Stimulated activated naive CD4-positive, alpha-beta T cell treated with Interleukin-2 at 50 U/mL for 16 hours (primary cell): ENCODE measurements around the gene RHBDF2.

Experiments used
- DNase-seq: peaks from one replicate; lab custom pipeline; 2025; lab: John Stamatoyannopoulos, UW

Gene RHBDF2

GRCh38 chr17:76459674-76460073 lies 41.5 kb downstream of the RHBDF2 start:
- DNase-seq: no peak

DNA sequence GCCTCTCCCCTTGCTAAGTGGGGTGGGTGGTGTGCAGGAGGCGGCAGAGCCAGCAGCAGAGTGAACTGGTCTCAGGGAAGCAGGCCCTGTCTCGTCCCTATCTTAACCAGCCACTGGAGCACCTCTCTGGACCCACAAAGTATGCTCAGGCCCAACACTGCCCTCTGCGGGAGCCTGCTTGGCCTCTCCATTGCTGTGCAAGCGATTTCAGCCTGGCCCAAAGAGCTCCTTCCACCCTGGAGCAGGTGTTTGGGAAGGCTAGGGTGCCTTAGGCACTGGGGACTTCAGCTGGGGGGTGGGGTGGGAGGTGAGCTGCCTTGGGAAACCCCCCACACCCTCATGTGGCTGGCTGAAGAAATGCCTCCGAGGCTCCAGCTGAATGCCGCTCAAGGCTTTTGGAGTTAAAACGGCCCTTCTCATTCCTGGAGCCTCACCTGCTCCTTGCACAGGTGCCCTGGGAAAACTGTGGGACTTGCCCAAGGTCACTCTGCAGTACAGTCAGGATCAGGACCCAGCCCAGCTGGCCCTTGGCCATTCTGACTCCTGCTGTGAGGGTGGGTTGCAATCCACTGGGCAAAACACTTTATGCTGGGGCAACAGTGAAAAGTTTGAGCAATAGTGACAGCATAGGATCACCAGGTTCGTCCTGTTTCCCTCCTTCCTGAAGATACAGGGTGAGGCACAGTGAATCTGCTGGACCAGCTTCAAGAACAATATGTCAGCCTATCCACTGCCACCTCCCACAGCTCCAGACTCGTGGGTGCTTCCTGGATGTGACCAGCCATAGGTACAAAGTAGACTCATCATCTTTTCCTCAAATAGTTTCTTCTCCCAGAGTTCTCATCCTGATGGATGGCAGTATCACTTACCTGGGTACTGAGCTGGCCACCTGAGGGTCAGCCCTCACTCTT lies 42.4 kb downstream of the RHBDF2 start:
- no peak for DNase-seq

DNA sequence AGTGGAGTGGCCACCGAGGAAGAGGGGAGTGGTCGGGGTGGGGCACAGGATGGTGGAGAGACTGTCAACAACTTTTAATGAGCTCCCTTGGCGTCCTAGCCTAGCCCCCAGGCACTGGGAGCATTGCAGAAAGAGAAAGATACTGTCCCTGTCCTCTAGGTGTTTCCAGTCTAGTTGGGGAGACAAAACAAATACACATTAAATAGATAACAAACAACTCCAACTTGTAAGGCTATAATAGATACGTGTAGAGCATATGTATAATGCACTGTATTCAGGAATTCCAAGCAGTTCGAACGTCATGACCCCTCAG lies 47.8 kb downstream of the RHBDF2 start:
- DNase-seq: no peak

- peak; percentile 88 for DNase-seq
Measured at GRCh38 chr17:76452660-76453430, 48.4 kb downstream of the RHBDF2 start, which contains the start of gene UBE2O. Gene UBE2O (minus strand): TSS chr17:76453152. CDS start chr17:76453141, 11 bp downstream.

DNA sequence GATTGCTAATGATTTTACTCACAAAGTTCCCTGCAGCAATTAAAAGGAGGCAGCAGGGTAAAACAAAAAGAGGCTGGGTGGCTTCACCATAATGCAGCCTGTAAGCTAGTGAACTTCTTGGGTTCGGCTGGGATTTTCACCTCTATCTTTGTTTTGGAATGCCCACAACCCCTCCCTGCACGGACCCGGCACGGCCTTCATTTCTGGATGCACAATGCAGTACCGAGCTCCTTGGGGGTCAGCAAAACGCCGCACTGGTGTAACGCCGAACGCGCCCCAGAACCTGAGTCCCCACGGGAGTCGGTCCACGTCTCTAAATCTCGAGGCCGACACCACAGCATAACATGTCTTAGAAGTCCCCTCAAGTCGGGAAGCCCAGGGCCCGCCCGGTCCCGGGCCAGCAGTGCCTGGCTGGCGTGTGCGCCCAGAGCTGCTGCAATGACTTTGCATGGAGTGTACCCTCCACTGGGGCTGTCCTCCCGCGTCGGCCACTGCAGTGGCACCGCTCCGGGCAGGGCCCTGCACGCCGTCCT lies 49.0 kb downstream of the RHBDF2 start:
- no peak for DNase-seq

DNA sequence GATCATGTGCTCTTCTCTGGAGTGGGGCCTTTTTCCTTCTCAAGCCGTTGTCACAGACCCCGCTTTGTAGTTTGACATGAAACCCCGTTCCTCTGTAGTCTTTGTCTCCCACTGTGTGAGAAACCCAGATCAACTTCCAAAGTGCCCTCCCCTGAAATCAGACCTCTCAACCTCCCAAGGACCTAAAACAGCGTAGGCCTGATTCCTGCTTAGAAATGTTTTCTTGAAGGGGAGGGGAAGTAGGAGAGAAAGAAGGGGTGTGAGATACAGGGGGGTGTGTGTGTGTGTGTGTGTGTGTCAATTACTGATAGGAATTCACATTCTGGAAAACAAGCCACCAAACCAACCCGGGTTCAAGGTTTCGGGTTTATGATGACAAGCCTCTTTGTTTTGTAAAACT lies 49.7 kb downstream of the RHBDF2 start:
- no peak for DNase-seq

DNA sequence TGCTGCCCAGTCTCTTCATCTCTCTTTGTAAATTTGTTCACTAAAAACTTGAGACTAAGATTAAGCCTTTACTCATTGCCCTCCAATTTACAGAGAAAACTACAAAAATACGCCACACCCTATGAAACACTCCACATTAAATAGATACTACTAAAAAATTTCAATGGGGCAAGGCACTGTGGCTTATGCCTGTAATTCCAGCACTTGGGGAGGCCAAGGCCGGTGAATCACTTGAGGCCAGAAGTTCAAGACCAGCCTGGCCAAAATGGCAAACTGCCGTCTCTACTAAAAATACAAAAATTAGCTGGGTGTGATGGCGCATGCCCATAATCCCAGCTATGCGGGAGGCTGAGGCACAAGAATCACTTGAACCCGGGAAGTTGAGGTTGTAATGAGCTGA lies 52.1 kb downstream of the RHBDF2 start:
- no peak for DNase-seq

DNA sequence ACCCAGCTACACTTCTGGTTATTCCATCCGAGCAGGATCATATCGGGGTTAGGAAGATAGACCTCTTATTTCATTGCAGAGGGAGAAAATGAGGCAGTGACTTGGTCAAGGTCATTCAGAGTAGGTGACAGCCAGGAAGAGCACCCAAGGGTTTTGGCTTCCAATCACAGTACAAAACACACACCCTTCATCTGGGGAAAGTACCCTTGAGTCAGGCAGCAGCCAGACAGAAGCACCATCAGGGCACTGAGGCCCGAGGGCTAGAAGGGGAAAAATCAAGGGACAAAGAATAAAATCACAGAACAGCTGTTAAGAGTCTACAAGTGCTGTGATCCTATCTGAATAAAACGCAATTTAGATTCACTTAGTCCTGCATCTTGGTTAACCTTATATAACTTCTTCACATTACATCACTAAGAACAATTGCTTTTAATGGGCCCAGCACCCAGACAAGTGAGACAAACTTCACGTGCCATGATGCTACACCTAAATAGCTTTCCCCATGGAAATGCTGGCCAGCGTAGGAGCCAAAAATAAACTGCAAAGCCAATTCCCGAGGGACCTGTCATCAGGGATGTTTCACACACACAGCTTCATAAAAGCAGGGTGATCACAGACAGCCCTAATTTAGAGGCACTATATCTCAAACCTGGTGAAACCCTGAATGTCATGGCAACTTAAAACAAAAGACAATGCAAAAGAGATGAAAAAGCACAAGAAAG lies 53.1 kb downstream of the RHBDF2 start:
- DNase-seq: no peak

DNA sequence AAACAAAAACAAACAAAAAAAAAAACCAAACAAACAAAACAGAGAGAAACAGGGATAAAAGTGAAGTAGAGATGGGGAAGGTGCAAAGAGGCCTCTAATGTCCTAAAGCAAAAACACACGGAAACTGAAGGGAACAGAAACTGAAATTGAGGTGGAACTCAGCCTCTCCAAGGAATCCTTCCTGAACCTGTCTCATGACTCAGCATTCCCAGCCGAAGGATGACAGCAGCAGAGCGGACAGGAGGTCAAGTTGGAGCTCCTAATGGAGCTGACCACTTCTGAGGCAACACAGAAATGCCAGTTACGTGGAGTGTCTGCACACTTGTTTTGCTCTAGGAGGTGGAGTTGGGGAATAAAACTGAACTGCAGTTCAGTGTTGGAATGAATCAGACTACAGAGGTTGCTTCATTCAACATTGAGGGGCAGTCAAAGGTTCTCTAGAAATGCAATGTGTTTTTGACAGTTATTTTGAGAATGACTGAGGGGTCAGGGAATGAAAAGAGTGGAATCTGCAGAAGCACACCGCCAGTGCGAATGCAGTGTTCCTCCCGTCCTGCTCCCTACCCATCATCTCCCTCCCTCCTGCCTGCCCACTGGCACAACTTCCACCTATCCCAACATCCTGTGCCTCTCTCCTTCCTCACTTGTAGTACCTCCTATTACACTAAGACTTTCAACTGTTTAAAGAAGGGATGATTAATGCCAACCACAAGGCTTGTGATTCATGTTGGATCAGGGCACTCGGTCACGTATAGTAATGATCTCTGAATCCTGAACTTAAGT lies 54.6 kb downstream of the RHBDF2 start:
- DNase-seq: no peak

DNA sequence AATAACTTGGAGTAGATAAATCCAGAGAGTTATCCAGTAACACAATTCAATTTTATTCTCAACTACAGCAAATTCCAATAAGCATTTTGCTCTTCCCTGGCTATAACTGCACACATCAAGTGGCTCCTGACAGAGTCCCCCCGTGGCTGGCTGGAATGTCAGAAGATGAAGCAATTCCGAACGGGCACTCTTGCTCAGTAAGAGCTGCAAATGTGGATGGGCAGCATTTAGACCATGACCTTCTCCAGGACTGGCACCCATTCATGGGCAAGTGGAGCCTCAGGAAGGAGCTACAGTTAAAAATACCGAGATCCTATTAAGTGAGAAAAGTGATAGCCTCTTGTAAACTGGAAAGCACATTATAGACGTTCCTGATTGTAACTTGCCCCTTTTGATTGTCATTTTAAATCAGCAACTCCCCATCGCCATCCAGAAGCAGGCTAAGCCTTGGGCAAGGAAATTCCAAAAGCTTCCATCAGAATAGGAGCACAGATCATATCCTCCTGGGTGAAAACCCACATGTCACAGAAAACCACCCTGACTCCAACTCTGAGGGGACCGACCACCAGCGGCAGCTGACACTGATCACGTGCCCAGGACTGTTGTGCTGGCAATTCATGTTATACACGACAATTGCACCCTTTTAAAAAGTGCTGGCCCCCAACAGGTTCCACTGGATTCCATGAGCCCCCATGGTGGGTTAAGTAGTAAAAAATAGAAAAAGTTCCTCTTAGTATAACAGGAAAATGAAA lies 55.4 kb downstream of the RHBDF2 start:
- no peak for DNase-seq

- no peak for DNase-seq
Measured at GRCh38 chr17:76444518-76445311, 56.5 kb downstream of the RHBDF2 start.

DNA sequence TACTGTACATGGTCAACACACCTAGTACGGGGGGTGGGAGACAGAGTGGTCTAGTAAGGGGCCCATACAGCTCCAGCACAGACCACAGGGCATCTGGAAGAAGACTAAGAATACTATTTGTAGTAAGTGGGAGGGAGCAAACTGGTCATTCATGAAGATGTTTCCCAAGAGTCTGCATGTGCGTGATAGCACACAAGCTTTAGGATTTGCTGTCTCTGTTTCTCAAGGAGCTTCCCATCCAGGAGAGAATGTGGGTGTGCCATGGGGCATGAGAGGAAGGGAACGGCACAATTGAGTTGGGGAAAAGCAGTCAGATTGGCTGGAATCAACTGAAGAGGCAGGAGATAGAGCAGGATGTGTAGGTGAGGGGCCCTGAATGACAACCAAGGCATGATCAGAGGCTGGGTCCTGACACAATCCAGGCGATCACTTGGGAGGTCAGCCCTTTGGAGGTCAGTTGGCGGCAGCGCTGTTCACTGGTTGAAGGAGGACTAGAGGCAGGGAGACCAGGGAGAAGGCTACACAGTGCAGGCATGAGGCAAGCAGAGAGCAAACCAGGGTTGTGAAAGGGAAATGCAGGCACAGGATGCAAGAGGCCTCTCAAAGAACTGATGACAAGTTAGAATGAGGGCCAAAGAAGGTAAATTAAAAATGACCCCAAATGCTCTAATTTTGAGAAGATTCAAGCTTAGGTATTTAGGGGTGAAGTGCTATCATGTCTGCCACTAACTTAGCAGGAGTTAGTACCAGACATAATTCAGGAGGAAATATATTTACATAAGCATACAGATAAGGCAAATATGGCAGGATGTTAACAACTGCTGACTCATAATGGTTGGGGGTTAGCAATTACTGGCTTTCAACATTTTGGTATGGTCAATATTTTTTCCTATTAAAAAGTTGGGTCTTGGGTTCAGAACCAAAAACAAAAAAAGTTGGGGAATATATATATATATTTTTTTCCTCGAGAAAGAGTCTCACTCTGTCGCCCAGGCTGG lies 58.6 kb downstream of the RHBDF2 start:
- no peak for DNase-seq

DNA sequence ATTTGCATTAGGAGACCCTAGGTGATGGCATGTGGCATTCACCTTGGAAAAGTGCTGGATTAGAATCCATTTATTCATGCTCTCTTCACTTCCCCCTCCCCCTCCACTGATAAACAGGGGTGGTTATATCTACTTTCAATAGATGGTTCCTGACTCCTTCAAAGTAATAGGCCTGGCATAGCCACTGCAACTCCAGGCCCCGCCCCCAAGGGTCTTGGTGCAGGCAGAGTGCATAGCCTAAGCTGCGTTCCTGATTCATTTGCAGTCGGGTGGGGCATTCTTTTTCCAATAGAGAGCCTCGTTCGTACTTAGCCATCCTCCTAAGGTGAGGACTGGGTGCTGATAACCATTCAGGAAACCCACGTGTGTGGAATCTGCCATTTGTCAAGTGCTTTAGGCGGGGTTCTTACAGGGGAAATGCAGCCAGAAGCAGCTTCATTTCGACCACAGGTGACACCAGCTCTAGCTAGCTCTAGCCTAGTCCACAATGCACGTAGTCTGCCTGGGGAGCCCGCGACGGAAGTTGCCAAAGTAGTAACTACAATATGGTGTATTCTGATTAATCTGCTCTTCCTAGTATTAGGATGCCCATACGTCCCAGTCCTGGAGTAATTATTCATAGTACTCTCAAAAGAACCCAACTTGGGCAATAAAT lies 59.4 kb downstream of the RHBDF2 start:
- DNase-seq: no peak

DNA sequence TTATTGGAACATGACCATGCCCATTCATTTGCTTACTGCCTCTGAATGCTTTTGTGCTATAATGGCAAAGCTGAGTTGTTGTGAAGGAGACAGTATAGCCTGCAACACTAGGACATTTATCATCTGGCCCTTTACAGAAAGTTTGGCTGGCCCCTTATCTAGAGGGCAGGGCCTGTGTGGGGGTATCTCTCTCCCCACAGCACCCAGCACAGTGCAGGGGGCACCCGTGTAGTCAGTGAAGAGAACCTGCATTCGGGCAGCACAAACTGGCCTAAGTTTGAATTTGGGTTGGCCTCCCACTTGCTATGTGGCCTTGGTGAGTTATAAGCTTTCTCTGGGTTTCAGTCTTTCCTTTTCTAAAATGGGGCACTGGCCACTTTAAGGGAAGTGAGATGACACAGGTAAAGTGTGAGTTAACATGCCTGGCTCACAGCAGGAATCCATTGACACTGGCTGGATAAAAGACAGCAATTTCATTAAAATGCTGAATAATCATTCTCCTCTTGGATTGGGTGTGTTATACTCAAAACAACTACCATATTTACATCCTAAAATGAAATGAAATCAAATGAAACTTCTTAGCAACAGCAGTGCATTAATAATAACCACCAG lies 60.4 kb downstream of the RHBDF2 start:
- no peak for DNase-seq

- no peak for DNase-seq
Measured at GRCh38 chr17:76439314-76439928, 61.8 kb downstream of the RHBDF2 start.

DNA sequence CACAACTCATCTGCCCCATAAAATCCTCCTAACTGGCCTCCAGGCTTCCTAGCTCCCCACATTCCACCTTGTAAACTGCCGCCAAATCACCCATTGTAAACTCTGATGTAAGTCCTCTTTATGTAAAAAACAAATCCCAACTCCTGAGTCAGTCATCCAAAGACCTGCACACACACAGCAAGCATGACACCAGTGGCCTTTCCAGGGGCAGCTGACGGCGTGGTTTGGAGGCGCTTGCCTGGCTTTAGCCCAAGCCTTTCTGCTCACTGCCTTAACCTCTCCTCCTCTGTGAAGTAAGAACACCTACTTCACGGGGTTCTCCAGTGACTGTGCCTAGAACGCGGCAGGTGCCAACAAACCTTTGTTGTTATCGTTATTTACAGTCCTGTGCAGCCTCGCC lies 62.3 kb downstream of the RHBDF2 start:
- DNase-seq: no peak
